Measurements from ENCODE around the gene GUCY1B1. TPM values are rescaled to one million over a fixed set of nuclear protein-coding genes. Genes with fewer than 3 reads are reported as not detected.
A peak's percentile ranks its signal among the peaks of the same experiment; 100 is the strongest.

The GUCY1B1 gene
- total RNA-seq, 1 experiment from 2014 or later = not detected

DNA sequence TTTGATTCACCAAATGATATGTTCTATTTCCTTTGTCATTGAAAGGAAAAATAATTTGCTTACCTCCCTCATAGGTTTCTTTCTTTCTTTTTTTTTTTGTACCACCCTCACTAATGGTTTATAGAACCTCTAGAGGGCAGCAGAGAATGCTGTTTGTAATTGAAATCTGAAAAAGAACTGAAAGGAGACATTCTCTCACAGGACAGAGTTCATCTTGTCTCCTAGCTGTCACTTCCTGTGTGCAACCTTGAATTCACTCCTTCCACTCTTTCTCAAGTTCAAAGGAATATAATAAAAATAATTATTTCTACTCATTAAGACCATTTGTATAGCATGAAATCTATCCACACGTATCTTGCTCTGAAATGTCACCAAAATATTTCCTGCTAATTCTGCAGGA, 51.0 kb downstream of the GUCY1B1 start:
- no peaks in the 10 kb centered on the region for H3K9me3 Mint-ChIP-seq (ENCODE audit: unreplicated experiment)
- no peak overlapping the region for H3K4me3 Mint-ChIP-seq (ENCODE audit: unreplicated experiment)
- ChIA-PET CTCF (interaction anchor here (1.6 kb wide), 1 partner anchor 143 kb away, joined by 19 read pairs; the partner anchor contains the start of gene CTSO), POLR2A (interaction anchor here (1.3 kb wide), 1 partner anchor 144 kb away, joined by 5 read pairs; the partner anchor contains the start of gene CTSO)
- H3K4me1 ChIP-seq = no peaks in the 10 kb centered on the region
- intact Hi-C loops (cut with micrococcal nuclease; ENCODE audit: unreplicated experiment) = loop anchor here (1.0 kb wide), 2 partner anchors 12 to 143 kb away; partner anchors contain the start of gene CTSO
- no peaks in the 10 kb centered on the region for H3K27me3 Mint-ChIP-seq (ENCODE audit: insufficient read depth, unreplicated experiment)
- H3K36me3 ChIP-seq (ENCODE audit: control insufficient read depth, insufficient read depth, low read length) = no peaks in the 10 kb centered on the region
- no peaks in the 10 kb centered on the region for H3K27me3 ChIP-seq (replicated peaks; ENCODE audit: control insufficient read depth, insufficient read depth, low read length)
- H3K9me3 ChIP-seq = no peaks in the 10 kb centered on the region
- no TSS peak for BruUV-seq (replicated peaks)
- DNase-seq = peak in 1 of 2 experiments; percentile 61
- H3K4me1 Mint-ChIP-seq (ENCODE audit: low read depth, unreplicated experiment) = no peaks in the 10 kb centered on the region
- no peaks in the 10 kb centered on the region for H3K36me3 Mint-ChIP-seq (ENCODE audit: insufficient read depth, unreplicated experiment)
- TF ChIP-seq, protein P1, sequence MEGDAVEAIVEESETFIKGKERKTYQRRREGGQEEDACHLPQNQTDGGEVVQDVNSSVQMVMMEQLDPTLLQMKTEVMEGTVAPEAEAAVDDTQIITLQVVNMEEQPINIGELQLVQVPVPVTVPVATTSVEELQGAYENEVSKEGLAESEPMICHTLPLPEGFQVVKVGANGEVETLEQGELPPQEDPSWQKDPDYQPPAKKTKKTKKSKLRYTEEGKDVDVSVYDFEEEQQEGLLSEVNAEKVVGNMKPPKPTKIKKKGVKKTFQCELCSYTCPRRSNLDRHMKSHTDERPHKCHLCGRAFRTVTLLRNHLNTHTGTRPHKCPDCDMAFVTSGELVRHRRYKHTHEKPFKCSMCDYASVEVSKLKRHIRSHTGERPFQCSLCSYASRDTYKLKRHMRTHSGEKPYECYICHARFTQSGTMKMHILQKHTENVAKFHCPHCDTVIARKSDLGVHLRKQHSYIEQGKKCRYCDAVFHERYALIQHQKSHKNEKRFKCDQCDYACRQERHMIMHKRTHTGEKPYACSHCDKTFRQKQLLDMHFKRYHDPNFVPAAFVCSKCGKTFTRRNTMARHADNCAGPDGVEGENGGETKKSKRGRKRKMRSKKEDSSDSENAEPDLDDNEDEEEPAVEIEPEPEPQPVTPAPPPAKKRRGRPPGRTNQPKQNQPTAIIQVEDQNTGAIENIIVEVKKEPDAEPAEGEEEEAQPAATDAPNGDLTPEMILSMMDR (IDR thresholded peaks at IDR 0.05; ENCODE audit: insufficient read depth in 1 of 2, low read depth in 1 of 2, low read length in 1 of 2, severe bottlenecking in 1 of 2, unreplicated experiment in 1 of 2) = peak; percentile 48 to 61
- no peak overlapping the region for H3K27ac Mint-ChIP-seq (ENCODE audit: unreplicated experiment)
- no peak overlapping the region for H3K4me3 ChIP-seq (ENCODE audit: low read depth, low read length)

DNA sequence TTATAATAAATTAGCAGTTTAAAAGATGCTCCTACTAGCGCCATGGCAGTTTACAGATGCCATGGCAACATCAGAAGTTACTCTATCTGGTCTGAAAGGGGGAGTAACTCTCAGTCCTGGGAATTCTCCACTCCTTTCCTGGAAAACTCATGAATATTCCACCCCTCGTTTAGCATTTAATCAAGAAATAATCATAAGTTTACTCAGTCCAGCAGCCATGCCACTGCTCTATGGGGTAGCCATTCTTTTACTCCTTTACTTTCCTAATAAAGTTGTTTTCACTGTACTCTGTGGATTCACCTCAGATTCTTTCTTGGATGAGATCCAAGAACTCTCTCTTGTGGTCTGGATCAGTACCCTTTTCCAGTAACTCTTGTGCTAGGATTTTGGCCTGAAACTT, 52.3 kb downstream of the GUCY1B1 start:
- no peak for DNase-seq
- POLR2A ChIA-PET = interaction anchor here (1.3 kb wide), 1 partner anchor 142 kb away, joined by 5 read pairs; the partner anchor contains the start of gene CTSO
- no peaks in the 10 kb centered on the region for H3K36me3 Mint-ChIP-seq (ENCODE audit: insufficient read depth, unreplicated experiment)
- CTCF ChIA-PET = interaction anchor here (1.6 kb wide), 1 partner anchor 142 kb away, joined by 19 read pairs; the partner anchor contains the start of gene CTSO
- TF ChIP-seq, protein P1 (IDR thresholded peaks at IDR 0.05; ENCODE audit: insufficient read depth in 1 of 2, low read depth in 1 of 2, low read length in 1 of 2, severe bottlenecking in 1 of 2, unreplicated experiment in 1 of 2) = no peak
- Histone ChIP-seq H3K36me3 (ENCODE audit: control insufficient read depth, insufficient read depth, low read length) (no peaks in the 10 kb centered on the region), H3K9me3 (no peaks in the 10 kb centered on the region), H3K4me3 (ENCODE audit: low read depth, low read length) (no peak overlapping the region), H3K27me3 (replicated peaks; ENCODE audit: control insufficient read depth, insufficient read depth, low read length) (no peaks in the 10 kb centered on the region), H3K4me1 (no peaks in the 10 kb centered on the region)
- H3K4me3 Mint-ChIP-seq (ENCODE audit: unreplicated experiment) = no peak overlapping the region
- no peaks in the 10 kb centered on the region for H3K4me1 Mint-ChIP-seq (ENCODE audit: low read depth, unreplicated experiment)
- H3K9me3 Mint-ChIP-seq (ENCODE audit: unreplicated experiment) = no peaks in the 10 kb centered on the region
- H3K27me3 Mint-ChIP-seq (ENCODE audit: insufficient read depth, unreplicated experiment) = no peaks in the 10 kb centered on the region
- H3K27ac Mint-ChIP-seq (ENCODE audit: unreplicated experiment) = no peak overlapping the region
- intact Hi-C loops (cut with micrococcal nuclease; ENCODE audit: unreplicated experiment) = no loop called here
- no TSS peak for BruUV-seq (replicated peaks)

DNA sequence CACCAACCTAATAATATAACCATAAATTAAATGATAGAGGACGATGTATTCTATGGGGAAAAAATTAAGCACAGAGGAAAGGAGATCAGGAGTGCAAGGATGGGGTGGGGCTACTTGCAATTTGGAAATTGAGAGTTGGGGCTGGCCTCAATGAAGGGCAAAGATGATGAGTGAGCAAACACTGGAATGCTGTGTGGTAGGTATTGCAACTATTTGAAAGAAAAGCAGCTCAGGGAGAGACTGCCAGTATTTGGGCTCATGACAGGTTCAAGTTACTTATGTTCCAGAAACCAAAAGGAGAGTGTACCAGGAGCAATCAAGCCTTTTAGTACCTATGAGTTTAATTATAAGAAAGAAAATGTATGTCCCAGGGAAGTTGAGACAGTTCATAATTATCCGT, 59.8 kb downstream of the GUCY1B1 start:
- H3K9me3 ChIP-seq = no peaks in the 10 kb centered on the region; the same call in 1 of the 2 replicates
- Mint-ChIP-seq H3K4me3 (ENCODE audit: unreplicated experiment) (no peak overlapping the region), H3K27me3 (ENCODE audit: insufficient read depth, unreplicated experiment) (no peaks in the 10 kb centered on the region), H3K4me1 (ENCODE audit: low read depth, unreplicated experiment) (peaks cover 26% of the 10 kb centered on the region), H3K9me3 (ENCODE audit: unreplicated experiment) (peaks cover 10% of the 10 kb centered on the region), H3K27ac (ENCODE audit: unreplicated experiment) (no peak overlapping the region), H3K36me3 (ENCODE audit: insufficient read depth, unreplicated experiment) (no peaks in the 10 kb centered on the region)
- H3K27me3 ChIP-seq (replicated peaks; ENCODE audit: control insufficient read depth, insufficient read depth, low read length) = no peaks in the 10 kb centered on the region
- CTCF ChIA-PET = no interaction called here
- no peak overlapping the region for H3K4me3 ChIP-seq (ENCODE audit: low read depth, low read length)
- POLR2A ChIA-PET = no interaction called here
- no peaks in the 10 kb centered on the region for H3K36me3 ChIP-seq (ENCODE audit: control insufficient read depth, insufficient read depth, low read length)
- peaks cover 18% of the 10 kb centered on the region for H3K4me1 ChIP-seq
- TF ChIP-seq, protein P1 (IDR thresholded peaks at IDR 0.05; ENCODE audit: insufficient read depth in 1 of 2, low read depth in 1 of 2, low read length in 1 of 2, severe bottlenecking in 1 of 2, unreplicated experiment in 1 of 2) = no peak
- BruUV-seq (replicated peaks) = no TSS peak
- intact Hi-C loops (cut with micrococcal nuclease; ENCODE audit: unreplicated experiment) = no loop called here
- no peak for DNase-seq
